ENCODE results near the gene FOXE1. TPM values are rescaled to one million over a fixed set of nuclear protein-coding genes. Genes with fewer than 3 reads are reported as not detected.

FOXE1 gene
- total RNA-seq, 1 experiment from 2014 or later = not detected

GRCh38 chr9:97849980-97850379 is 3.0 kb upstream of the FOXE1 start:
- no peak overlapping the region for H4K91ac ChIP-seq (ENCODE audit: insufficient read length, low read depth, low read length)
- H2AK5ac ChIP-seq (ENCODE audit: insufficient read length, low read length) = no peak overlapping the region
- H3K9me3 ChIP-seq (ENCODE audit: control insufficient read depth, low read depth, low read length) = no peaks in the 10 kb centered on the region
- peaks cover 2 to 3% of the 10 kb centered on the region in 2 experiments; a peak in 2 of 5 replicates for H3K9me3 Mint-ChIP-seq
- no peak overlapping the region for H3T11ph ChIP-seq (ENCODE audit: low read length)
- H3K79me2 ChIP-seq (ENCODE audit: insufficient read depth, low read length) = no peaks in the 10 kb centered on the region
- no peak for TF ChIP-seq CTCF (conservative IDR thresholded peaks at IDR 0.05)
- peaks cover 4% of the 10 kb centered on the region; the same call in 1 of the 2 replicates for H3K4me1 ChIP-seq (ENCODE audit: insufficient read depth, low read length)
- no peak overlapping the region for H4K8ac ChIP-seq (replicated peaks; ENCODE audit: insufficient read length, low read depth, low read length)
- H3K27ac Mint-ChIP-seq = no peak overlapping the region
- no peak overlapping the region for H2BK120ac ChIP-seq (ENCODE audit: low read depth, low read length, poor library complexity, severe bottlenecking)
- H3K4me2 ChIP-seq (ENCODE audit: insufficient read depth, insufficient read length, low read length) = no peak overlapping the region
- peaks cover 0 to 1% (median 0%) of the 10 kb centered on the region in 3 experiments; a peak in 3 of 7 replicates for H3K36me3 Mint-ChIP-seq (ENCODE audit: insufficient read depth in 1 of 3, low read depth in 3 of 3)
- no peak overlapping the region for H3K4ac ChIP-seq (ENCODE audit: low read depth, low read length)
- H3K18ac ChIP-seq (ENCODE audit: insufficient read length, low read depth, low read length) = no peak overlapping the region
- peaks cover 87% of the 10 kb centered on the region for H3K27me3 ChIP-seq (ENCODE audit: insufficient read depth, low read length)
- no peak overlapping the region for H2AFZ ChIP-seq (ENCODE audit: low read length)
- peaks cover 93% of the 10 kb centered on the region for H3K27me3 Mint-ChIP-seq (ENCODE audit: low read depth)
- H3K4me1 Mint-ChIP-seq = peaks cover 11 to 32% of the 10 kb centered on the region in 2 experiments; a peak in 3 of 4 replicates
- H4K5ac ChIP-seq (ENCODE audit: insufficient read length, low read depth, low read length) = no peak overlapping the region
- H3K56ac ChIP-seq (ENCODE audit: insufficient read length, low read depth, low read length) = no peak overlapping the region
- no peak overlapping the region for H2BK5ac ChIP-seq (ENCODE audit: insufficient read length, low read length)
- H4K20me1 ChIP-seq (ENCODE audit: control insufficient read depth, insufficient read depth, insufficient read length) = no peaks in the 10 kb centered on the region
- H3K9ac ChIP-seq (ENCODE audit: extremely low read depth, insufficient read length, low read length) = no peak overlapping the region
- H2BK15ac ChIP-seq (ENCODE audit: low read depth, low read length) = no peak overlapping the region
- no peak overlapping the region for H3K27ac ChIP-seq (ENCODE audit: insufficient read length, low read depth, low read length)
- no peak overlapping the region for H3K14ac ChIP-seq (ENCODE audit: insufficient read depth, low read length)
- no peak overlapping the region; a peak in 1 of 5 replicates for H3K4me3 Mint-ChIP-seq
- no peak for DNase-seq
- H3K23me2 ChIP-seq (ENCODE audit: insufficient read length, low read depth, low read length, poor library complexity, severe bottlenecking) = peaks cover 22% of the 10 kb centered on the region
- no peak overlapping the region for H3K23ac ChIP-seq (ENCODE audit: insufficient read length, low read depth, low read length)
- H2BK12ac ChIP-seq (ENCODE audit: insufficient read length, low read depth, low read length) = no peak overlapping the region
- H2BK20ac ChIP-seq (ENCODE audit: low read depth, low read length, poor library complexity, severe bottlenecking) = no peak overlapping the region
- no peaks in the 10 kb centered on the region for H3K79me1 ChIP-seq (ENCODE audit: insufficient read depth, low read depth, low read length, poor library complexity, severe bottlenecking)
- no CpG with 5 or more reads among the region's 3 CpGs for whole genome bisulfite sequencing (ENCODE audit: extremely low coverage, insufficient read length, low lambda C conversion rate)
